Choroid plexus epithelial cell (primary cell): ENCODE data around the gene ACOT13.
"Not testable (repeated sequence)": the region's sequence is repeated elsewhere in the genome, so short reads cannot be mapped to it uniquely, and the experiment has no call there.

ENCODE experiments used
- DNase-seq: peaks from one replicate; pipeline ENCODE4 v3.0.0-alpha.2; 2010; ENCODE audit warnings: low read depth
- H3K4me3 ChIP-seq: 2 replicates; pipeline ENCODE4 v1.5.1; 2011; ENCODE audit warnings: low read depth, mild to moderate bottlenecking, control low read depth, low read length, moderate library complexity
- TF ChIP-seq, protein P1 (sequence below): conservative IDR thresholded peaks from 2 replicates; pipeline ENCODE4 v1.5.1; 2011; ENCODE audit warnings: low read depth, mild to moderate bottlenecking, control low read depth, inconsistent platforms, low read length, moderate library complexity

The ACOT13 gene

DNA sequence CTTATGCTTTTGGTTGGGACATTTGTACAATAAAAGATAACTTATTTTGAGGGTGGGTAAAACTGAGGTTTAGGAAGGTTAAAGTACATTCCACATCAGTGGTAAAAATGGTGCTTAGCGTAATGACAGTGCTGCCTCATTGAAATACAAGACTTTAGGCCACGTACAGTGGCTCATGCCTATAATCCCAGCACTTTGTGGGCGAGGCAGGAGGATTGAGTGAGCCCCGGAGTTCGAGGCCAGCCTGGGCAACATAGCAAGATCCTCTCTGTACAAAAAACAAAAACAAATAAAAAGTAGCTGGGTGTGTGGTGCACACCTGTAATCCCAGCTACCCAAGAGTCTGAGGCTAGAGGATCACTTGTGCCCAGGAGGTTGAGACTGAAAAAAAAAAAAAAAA, 18.6 kb upstream of the ACOT13 start:
- DNase-seq: no peak
- TF ChIP-seq, protein P1, sequence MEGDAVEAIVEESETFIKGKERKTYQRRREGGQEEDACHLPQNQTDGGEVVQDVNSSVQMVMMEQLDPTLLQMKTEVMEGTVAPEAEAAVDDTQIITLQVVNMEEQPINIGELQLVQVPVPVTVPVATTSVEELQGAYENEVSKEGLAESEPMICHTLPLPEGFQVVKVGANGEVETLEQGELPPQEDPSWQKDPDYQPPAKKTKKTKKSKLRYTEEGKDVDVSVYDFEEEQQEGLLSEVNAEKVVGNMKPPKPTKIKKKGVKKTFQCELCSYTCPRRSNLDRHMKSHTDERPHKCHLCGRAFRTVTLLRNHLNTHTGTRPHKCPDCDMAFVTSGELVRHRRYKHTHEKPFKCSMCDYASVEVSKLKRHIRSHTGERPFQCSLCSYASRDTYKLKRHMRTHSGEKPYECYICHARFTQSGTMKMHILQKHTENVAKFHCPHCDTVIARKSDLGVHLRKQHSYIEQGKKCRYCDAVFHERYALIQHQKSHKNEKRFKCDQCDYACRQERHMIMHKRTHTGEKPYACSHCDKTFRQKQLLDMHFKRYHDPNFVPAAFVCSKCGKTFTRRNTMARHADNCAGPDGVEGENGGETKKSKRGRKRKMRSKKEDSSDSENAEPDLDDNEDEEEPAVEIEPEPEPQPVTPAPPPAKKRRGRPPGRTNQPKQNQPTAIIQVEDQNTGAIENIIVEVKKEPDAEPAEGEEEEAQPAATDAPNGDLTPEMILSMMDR: no peak
- H3K4me3 ChIP-seq: no peak overlapping the region

DNA sequence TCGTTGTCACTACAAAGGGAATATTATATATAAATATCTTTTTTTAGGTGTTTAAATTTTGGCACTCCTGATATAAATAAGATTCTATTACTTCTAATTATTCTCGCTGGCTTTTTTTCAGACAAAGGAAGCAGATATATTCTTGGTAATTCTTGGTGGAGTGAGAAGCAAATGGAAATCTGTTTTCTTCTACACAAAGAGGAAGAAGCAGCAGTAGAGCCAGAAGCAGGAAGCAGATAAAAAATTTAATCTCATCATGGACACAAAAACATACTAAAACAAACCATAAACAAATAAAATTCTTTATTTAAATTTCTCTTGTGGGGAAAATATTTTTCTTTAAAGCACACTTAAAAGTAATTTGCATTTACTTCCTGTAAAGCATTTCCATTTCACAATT, 17.2 kb upstream of the ACOT13 start:
- no peak for DNase-seq
- H3K4me3 ChIP-seq: no peak overlapping the region
- TF ChIP-seq, protein P1: no peak

DNA sequence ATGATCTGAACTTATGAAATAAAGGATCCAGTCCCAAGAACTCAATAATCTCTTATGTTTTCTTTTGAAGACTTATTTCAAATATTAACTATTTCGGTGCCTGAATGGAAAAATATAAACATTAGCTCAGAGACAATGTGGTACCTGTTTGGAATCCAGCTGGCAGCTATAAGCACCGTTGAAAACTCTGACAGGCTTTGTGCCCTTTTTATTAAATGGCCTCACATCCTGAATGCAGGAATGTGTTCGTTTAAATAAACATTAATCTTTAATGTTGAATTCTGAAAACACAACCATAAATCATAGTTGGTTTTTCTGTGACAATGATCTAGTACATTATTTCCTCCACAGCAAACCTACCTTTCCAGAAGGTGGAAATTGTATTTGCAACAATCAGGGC, 16.5 kb upstream of the ACOT13 start:
- DNase-seq: no peak
- TF ChIP-seq, protein P1: no peak
- no peak overlapping the region for H3K4me3 ChIP-seq

DNA sequence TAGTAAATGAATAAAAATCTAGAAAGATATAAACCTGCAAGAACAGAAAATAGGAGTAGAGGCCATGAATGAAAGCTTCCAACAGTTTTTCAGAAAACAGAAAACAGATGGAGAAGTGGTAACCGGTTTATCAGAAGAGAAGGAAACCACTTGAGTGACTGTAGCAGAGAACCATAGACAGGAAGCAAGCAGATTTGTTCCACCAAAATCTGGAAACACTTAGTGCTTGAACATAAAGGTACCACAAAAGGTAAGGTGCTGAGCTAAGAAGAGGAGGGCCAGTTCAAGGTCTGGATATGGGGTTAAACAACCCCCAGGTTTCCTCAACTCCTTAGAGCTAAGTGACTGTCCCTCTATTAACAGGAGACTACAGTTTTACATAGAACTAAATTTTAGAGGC, 11.7 kb upstream of the ACOT13 start:
- TF ChIP-seq, protein P1: no peak
- DNase-seq: no peak
- no peak overlapping the region for H3K4me3 ChIP-seq

DNA sequence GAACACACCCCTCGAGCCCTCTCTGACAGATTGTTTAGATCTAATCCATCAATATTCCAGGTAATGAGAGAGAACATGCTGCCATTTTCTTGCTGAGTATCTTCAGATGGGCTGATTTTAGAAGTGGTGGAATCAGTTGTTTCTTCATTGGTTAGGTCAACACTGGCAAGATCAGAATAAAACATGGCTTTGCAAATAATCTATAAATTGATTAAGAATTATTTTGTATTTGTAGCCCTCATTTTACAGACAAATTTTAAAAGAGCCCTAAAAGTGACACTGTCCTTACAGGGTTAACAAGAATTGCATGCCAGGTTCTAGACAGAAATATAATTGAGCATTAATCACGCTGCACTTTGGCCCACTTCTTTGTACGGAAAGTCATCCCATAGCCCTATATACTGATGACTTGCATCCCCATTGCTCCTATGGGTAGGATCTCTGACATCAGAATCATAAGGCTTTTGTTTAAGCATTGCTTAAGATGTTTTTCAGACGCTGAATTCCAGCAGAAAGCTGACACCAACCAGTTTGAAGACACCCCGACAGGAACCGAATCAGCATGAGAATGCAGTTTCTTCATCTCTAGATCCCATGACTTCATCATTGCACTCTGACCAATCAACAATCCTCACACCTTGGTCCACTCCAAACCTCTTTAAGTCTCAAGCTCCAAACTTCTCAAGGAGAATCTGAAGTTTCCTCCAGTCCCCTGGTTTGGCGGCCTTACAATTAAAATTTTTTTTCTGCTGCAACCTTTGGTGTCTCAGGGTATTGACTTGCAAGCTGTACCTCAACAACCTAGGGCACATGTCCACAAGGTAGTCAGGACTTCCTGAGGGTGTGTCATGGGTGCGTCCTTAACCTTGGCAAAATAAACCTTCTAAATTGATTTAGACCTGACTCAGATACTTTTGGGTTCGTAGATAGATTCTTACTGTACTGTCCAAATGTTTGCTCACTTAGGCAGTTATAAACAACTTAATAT, 8.0 kb upstream of the ACOT13 start:
- peak; percentile 97 for DNase-seq
- TF ChIP-seq, protein P1: no peak
- no peak overlapping the region for H3K4me3 ChIP-seq

DNA sequence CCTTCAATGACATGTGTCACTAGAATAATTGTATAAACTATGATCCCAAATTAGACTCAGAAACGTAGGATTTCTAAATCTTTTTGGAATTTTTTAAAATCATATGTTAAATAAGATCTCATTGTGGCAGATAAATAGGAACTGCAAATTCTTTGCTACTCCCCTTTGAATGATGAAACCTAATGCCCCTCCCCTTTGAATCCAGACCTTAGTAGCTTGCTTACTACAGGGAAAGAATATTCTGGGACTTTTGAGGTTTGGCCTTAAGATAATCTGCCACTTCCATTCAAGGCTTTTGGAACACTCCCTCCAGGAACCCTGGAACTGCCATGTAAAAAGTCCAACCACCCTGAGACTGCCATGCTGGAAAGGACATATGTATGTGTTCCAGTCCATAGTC, 7.3 kb upstream of the ACOT13 start:
- peak; percentile 54 for DNase-seq
- TF ChIP-seq, protein P1: no peak
- no peak overlapping the region for H3K4me3 ChIP-seq

DNA sequence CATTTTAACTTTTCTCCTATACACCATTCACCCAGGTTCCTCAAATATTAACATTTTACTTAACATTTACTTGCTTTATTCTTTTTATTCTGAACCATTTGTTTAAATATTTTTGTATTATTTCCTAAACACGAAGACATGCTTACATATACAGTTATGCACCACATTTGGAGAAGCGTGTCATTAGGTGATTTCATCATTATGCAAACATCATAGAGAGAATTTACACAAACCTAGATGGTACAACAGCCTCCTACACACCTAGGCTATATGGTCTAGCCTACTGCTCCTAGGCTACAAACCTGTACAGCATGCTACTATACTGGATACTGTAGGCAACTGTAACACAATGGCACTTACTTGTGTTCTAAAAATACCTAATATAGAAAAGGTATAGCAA, 6.8 kb upstream of the ACOT13 start:
- DNase-seq: no peak
- TF ChIP-seq, protein P1: no peak
- H3K4me3 ChIP-seq: no peak overlapping the region

DNA sequence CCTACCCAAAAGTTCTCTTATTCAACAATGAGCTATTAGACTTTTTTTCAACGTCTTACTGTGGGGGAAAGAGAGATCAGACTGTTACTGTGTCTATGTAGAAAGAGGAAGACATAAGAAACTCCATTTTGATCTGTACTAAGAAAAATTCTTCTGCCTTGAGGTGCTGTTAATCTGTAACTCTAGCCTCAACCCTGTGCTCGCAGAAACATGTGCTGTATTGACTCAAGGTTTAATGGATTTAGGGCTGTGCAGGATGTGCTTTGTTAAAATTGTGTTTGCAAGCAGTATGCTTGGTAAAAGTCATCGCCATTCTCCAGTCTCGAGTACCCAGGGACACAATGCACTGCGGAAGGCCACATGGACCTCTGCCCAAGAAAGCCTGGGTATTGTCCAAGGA, 5.1 kb upstream of the ACOT13 start:
- not testable (repeated sequence) for DNase-seq

More for the DNA sequence above, 5.1 kb upstream of the ACOT13 start:
- H3K4me3 ChIP-seq: not testable (repeated sequence)
